ENCODE measurements around the gene SNX13. TPM values are rescaled to one million over a fixed set of nuclear protein-coding genes. Genes with fewer than 3 reads are reported as not detected.
A peak's percentile ranks its signal among the peaks of the same experiment; 100 is the strongest.

Gene SNX13, protein sequence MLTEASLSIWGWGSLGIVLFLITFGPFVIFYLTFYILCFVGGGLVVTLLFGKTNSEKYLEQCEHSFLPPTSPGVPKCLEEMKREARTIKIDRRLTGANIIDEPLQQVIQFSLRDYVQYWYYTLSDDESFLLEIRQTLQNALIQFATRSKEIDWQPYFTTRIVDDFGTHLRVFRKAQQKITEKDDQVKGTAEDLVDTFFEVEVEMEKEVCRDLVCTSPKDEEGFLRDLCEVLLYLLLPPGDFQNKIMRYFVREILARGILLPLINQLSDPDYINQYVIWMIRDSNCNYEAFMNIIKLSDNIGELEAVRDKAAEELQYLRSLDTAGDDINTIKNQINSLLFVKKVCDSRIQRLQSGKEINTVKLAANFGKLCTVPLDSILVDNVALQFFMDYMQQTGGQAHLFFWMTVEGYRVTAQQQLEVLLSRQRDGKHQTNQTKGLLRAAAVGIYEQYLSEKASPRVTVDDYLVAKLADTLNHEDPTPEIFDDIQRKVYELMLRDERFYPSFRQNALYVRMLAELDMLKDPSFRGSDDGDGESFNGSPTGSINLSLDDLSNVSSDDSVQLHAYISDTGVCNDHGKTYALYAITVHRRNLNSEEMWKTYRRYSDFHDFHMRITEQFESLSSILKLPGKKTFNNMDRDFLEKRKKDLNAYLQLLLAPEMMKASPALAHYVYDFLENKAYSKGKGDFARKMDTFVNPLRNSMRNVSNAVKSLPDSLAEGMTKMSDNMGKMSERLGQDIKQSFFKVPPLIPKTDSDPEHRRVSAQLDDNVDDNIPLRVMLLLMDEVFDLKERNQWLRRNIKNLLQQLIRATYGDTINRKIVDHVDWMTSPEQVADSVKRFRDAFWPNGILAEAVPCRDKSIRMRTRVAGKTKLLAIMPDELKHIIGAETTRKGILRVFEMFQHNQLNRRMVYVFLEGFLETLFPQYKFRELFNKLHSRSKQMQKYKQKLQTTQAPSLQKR
- total RNA-seq: 10 to 100 TPM; 20.7 to 24.1 TPM

DNA sequence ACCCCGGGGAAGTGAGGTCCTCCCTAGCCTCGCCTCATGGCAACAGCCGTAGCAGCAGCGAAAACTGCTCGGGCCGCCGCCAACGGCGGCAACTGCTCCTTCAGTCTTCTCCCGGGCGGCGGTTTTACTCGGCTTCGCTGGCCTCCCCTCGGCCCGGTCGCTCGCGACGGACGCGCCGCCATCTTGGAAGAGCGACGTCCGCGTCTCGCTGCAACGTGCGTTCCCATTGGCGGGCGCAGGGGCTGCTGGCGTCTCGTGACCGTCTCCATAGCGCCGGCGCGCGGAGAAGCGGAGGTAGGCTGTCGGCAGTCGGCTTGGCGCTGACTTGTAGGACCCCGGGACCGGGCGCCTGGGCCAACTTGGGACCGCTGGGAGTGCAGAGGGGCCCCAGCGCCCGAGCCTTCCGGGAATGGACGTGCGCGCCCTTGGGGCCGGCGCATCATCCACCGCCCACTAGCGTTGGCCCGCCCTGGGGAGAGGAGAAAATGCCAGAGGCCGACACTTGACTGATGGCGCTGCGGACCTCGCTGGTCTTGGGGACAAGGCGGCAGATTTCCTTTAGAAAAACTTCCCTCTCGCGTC is at the start of gene SNX13:
Gene SNX13, minus strand, starts transcription at position 193 of the 582 bp plus-strand sequence. CDS start 199 bp downstream, outside the sequence.
- no peaks in the 10 kb centered on the region for H3K9me3 Mint-ChIP-seq
- ChIA-PET POLR2A (no interaction called here), CTCF (interaction anchor here (1.0 kb wide), 1 partner anchor 8 kb away, joined by 3 read pairs; no protein-coding TSS in a partner anchor)
- TF ChIP-seq, protein P1, sequence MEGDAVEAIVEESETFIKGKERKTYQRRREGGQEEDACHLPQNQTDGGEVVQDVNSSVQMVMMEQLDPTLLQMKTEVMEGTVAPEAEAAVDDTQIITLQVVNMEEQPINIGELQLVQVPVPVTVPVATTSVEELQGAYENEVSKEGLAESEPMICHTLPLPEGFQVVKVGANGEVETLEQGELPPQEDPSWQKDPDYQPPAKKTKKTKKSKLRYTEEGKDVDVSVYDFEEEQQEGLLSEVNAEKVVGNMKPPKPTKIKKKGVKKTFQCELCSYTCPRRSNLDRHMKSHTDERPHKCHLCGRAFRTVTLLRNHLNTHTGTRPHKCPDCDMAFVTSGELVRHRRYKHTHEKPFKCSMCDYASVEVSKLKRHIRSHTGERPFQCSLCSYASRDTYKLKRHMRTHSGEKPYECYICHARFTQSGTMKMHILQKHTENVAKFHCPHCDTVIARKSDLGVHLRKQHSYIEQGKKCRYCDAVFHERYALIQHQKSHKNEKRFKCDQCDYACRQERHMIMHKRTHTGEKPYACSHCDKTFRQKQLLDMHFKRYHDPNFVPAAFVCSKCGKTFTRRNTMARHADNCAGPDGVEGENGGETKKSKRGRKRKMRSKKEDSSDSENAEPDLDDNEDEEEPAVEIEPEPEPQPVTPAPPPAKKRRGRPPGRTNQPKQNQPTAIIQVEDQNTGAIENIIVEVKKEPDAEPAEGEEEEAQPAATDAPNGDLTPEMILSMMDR (IDR thresholded peaks at IDR 0.05): no peak
- H3K4me1 Mint-ChIP-seq (ENCODE audit: low read depth): peaks cover 36% of the 10 kb centered on the region
- intact Hi-C loops (cut with micrococcal nuclease): loop anchor here (10.0 kb wide), 1 partner anchor 166 kb away; no protein-coding TSS in a partner anchor
- no peaks in the 10 kb centered on the region for H3K27me3 Mint-ChIP-seq
- peak within 1 kb of the TSS; percentile 94 for H3K4me3 Mint-ChIP-seq
- peak within 1 kb of the TSS; percentile 93 for H3K27ac Mint-ChIP-seq
- DNase-seq: peak; percentile 93
- peak; percentile 94 for ATAC-seq
- H3K36me3 Mint-ChIP-seq (ENCODE audit: low read depth): peaks cover 2% of the 10 kb centered on the region

DNA sequence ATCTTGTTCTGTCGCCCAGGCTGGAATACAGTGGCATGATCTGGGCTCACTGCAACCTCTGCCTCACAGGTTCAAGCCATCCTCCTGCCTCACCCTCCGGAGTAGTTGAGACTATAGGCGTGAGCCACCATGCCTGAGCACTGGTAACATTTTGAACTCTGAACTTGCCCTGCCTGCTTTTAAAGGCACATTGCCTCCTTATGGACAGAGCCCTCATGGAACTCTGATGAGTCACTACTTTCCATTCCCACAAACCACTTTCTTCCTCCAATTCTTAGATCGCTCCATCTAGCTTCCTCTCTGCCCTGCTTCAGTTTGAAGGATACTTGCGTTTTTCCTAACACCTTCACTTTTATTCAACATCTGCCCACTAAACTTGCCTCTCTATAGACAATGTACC is 49.3 kb upstream of the SNX13 start:
- H3K9me3 Mint-ChIP-seq: no peaks in the 10 kb centered on the region
- TF ChIP-seq, protein P1 (IDR thresholded peaks at IDR 0.05): no peak
- intact Hi-C loops (cut with micrococcal nuclease): no loop called here
- no peaks in the 10 kb centered on the region for H3K27me3 Mint-ChIP-seq
- DNase-seq (no peak), ATAC-seq (no peak)
- CTCF ChIA-PET: interaction anchor here (5.8 kb wide), 1 partner anchor 220 kb away, joined by 56 read pairs; no protein-coding TSS in a partner anchor
- POLR2A ChIA-PET: no interaction called here
- no peaks in the 10 kb centered on the region for H3K4me1 Mint-ChIP-seq (ENCODE audit: low read depth)
- H3K4me3 Mint-ChIP-seq: no peak overlapping the region
- H3K27ac Mint-ChIP-seq: no peak overlapping the region
- H3K36me3 Mint-ChIP-seq (ENCODE audit: low read depth): no peaks in the 10 kb centered on the region

DNA sequence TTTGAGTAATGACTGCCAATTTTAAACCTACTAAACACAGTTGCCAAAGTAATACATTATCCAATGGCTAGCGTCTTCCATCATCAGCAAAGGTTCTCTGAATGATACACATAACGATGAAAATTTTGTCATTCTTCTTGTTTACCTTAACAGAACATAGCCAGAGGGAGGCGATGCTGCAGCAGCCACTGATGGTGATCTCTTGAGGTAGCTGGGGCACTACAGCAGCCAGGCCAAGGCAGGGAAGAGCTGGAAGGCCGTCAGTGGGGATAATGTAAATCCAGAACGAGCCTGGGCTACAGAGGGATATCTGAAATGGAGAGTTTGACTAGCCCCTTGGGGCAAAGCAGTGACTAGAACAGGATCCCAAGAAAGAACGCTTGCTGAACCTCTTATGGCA is 48.6 kb upstream of the SNX13 start:
- CTCF ChIA-PET: no interaction called here
- no peaks in the 10 kb centered on the region for H3K36me3 Mint-ChIP-seq (ENCODE audit: low read depth)
- TF ChIP-seq, protein P1 (IDR thresholded peaks at IDR 0.05): no peak
- ATAC-seq: no peak
- no peaks in the 10 kb centered on the region for H3K9me3 Mint-ChIP-seq
- intact Hi-C loops (cut with micrococcal nuclease): no loop called here
- H3K4me3 Mint-ChIP-seq: no peak overlapping the region
- no peak overlapping the region for H3K27ac Mint-ChIP-seq
- DNase-seq: no peak
- no peaks in the 10 kb centered on the region for H3K27me3 Mint-ChIP-seq
- POLR2A ChIA-PET: no interaction called here
- H3K4me1 Mint-ChIP-seq (ENCODE audit: low read depth): no peaks in the 10 kb centered on the region

DNA sequence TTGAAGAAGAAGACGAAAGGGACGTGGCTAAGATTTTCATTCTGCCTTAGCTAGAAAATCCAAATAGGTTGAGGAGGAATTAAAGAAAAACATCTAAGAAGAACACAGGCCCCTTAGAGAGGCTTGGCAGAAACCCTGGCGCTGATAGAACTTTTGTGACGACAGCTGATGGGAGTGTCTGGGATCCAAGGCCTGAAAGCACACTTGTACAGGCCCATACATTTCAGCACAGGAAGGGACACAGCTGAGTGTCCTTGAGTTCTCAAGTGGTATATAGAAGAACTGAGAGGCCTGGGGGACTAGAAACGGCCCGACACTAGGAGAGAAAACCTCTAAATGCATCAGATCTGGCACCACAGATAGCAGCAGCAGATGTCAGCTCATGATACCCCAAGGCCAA is 47.8 kb upstream of the SNX13 start:
- DNase-seq (no peak), ATAC-seq (no peak)
- TF ChIP-seq, protein P1 (IDR thresholded peaks at IDR 0.05): no peak
- POLR2A ChIA-PET: no interaction called here
- intact Hi-C loops (cut with micrococcal nuclease): no loop called here
- Mint-ChIP-seq H3K27me3 (no peaks in the 10 kb centered on the region), H3K9me3 (no peaks in the 10 kb centered on the region), H3K36me3 (ENCODE audit: low read depth) (no peaks in the 10 kb centered on the region), H3K27ac (no peak overlapping the region), H3K4me1 (ENCODE audit: low read depth) (no peaks in the 10 kb centered on the region), H3K4me3 (no peak overlapping the region)
- CTCF ChIA-PET: interaction anchor here (0.8 kb wide), 1 partner anchor 307 kb away, joined by 3 read pairs; no protein-coding TSS in a partner anchor

All from activated CD8-positive, alpha-beta T cell treated with anti-CD3 and anti-CD28 coated beads for 36 hours (primary cell).